ENCODE measurements around the gene ZNF460. TPM values are rescaled to one million over a fixed set of nuclear protein-coding genes. Genes with fewer than 3 reads are reported as not detected.

ZNF460 gene
- total and polyA plus RNA-seq, 2 of the 4 experiments (the other 2 are of a cell fraction) = 3.6 to 55.2 TPM

GRCh38 chr19:57292547-57292946 is 12.3 kb downstream of the ZNF460 start:
- H3K79me1 ChIP-seq (ENCODE audit: low read depth in 1 of 2, low read length in 2 of 2) = peaks cover 39 to 47% of the 10 kb centered on the region in 2 experiments
- H3K9me1 ChIP-seq (ENCODE audit: insufficient read depth, low read length) = no peaks in the 10 kb centered on the region
- no peak overlapping the region for H3K56ac ChIP-seq (ENCODE audit: extremely low read depth, insufficient read depth, low read length)
- H3K27ac ChIP-seq (ENCODE audit: insufficient read depth, low read length) = no peak overlapping the region
- H4K91ac ChIP-seq (ENCODE audit: insufficient read depth, low read depth, low read length) = no peak overlapping the region
- in situ Hi-C loops (cut with MboI; ENCODE audit: low sequenced_read_pairs) = no loop called here
- peaks cover 34% of the 10 kb centered on the region for H4K20me1 ChIP-seq (ENCODE audit: insufficient read depth, low read length)
- intact Hi-C loops (cut with micrococcal nuclease) = no loop called here
- CTCF ChIA-PET = interaction anchor here (1.2 kb wide), 1 partner anchor 10 kb away, joined by 4 read pairs; no protein-coding TSS in a partner anchor
- H2AFZ ChIP-seq (replicated peaks; ENCODE audit: low read length, poor library complexity) = no peak overlapping the region
- H3K14ac ChIP-seq (replicated peaks; ENCODE audit: low read depth, low read length) = no peak overlapping the region
- no peak overlapping the region for H2BK120ac ChIP-seq (ENCODE audit: low read depth, low read length)
- TSS peak; percentile 5 for BruUV-seq (replicated peaks)
- TF ChIP-seq NFE2L2 (IDR thresholded peaks at IDR 0.05; ENCODE audit: low read depth, low read length) = no peak
- 0 out of 2 replicates have a peak, but pooled peaks have one; percentile 8 for TF ChIP-seq POLR2A (IDR thresholded peaks at IDR 0.05; ENCODE audit: low read depth, low read length)
- no peak overlapping the region for H2BK15ac ChIP-seq (ENCODE audit: low read depth, low read length)
- no peak overlapping the region for H3K4me3 ChIP-seq (ENCODE audit: insufficient read depth, low read depth, low read length)
- H3K4me2 ChIP-seq (ENCODE audit: low read depth, low read length) = no peak overlapping the region
- no peak overlapping the region for H4K5ac ChIP-seq (ENCODE audit: low read depth, low read length)
- DNase-seq = no peak
- no peaks in the 10 kb centered on the region for H3K4me1 ChIP-seq (ENCODE audit: control insufficient read depth, insufficient read depth, low read length)
- POLR2A ChIA-PET (ENCODE audit: unreplicated experiment) = no interaction called here
- H3K4ac ChIP-seq (ENCODE audit: low read depth, low read length) = no peak overlapping the region
- WGBS, 2 experiments (ENCODE audit: extremely low coverage in 2 of 2, insufficient read length in 1 of 2) = no CpG with 5 or more reads among the region's 1 CpG
- dilution Hi-C loops (cut with HindIII; ENCODE audit: low sequenced_read_pairs, unreplicated experiment) = no loop called here
- no peak overlapping the region for H2AK9ac ChIP-seq (replicated peaks; ENCODE audit: low read depth, low read length, poor library complexity)
- no peak overlapping the region for H2AK5ac ChIP-seq (ENCODE audit: low read depth, low read length)
- no peak for ATAC-seq (ENCODE audit: low read depth)
- no peak overlapping the region for H3K9ac ChIP-seq (ENCODE audit: low read depth, low read length)
- H2BK20ac ChIP-seq (ENCODE audit: low read depth, low read length) = no peak overlapping the region
- no peak overlapping the region for H2BK5ac ChIP-seq (ENCODE audit: low read depth, low read length, poor library complexity, severe bottlenecking)
- H3K9me3 ChIP-seq (ENCODE audit: control insufficient read depth, insufficient read depth, low read length) = peaks cover 25% of the 10 kb centered on the region
- H3K23ac ChIP-seq (ENCODE audit: low read depth, low read length) = no peak overlapping the region
- no peak overlapping the region for H4K8ac ChIP-seq (ENCODE audit: low read depth in 2 of 2, low read length in 2 of 2)
- H3K36me3 ChIP-seq (ENCODE audit: control insufficient read depth, insufficient read depth, low read length) = peaks cover 60% of the 10 kb centered on the region
- H3K18ac ChIP-seq (ENCODE audit: low read depth, low read length) = no peak overlapping the region
- no peaks in the 10 kb centered on the region for H3K27me3 ChIP-seq (ENCODE audit: control insufficient read depth, insufficient read depth, low read length)

Measured in IMR-90 (cell line).